Naive thymus-derived CD4-positive, alpha-beta T cell (primary cell): Measurements from ENCODE around the gene FAM217A. TPM values are rescaled to one million over a fixed set of nuclear protein-coding genes. Genes with fewer than 3 reads are reported as not detected.

ENCODE experiments used
- ATAC-seq: fragments of 150-1000 bp; cut with Tn5 transposase; 2 replicates; pipeline ENCODE4 v1.10.0; 2021; ENCODE audit warnings: mild to moderate bottlenecking, moderate library complexity
- CTCF ChIA-PET: fragments of 350-600 bp; sonication (Branson Sonifier 250); formaldehyde crosslinking; loops from one replicate; lab custom pipeline; 2021; ENCODE audit warnings: antibody characterized with exemption; lab: Charles Lee
- POLR2A ChIA-PET: fragments of 350-600 bp; sonication (Branson Sonifier 250); formaldehyde crosslinking; loops from one replicate; lab custom pipeline; 2021; ENCODE audit warnings: antibody characterized with exemption, inconsistent platforms; lab: Charles Lee
- DNase-seq, 9 donors: peaks; one replicate each; pipeline versions ENCODE4 v3.0.0 to v3.0.0-alpha.2; 2020 to 2022; ENCODE audit warnings: mixed read lengths in 1 of 9
- H3K27ac ChIP-seq: one replicate; pipeline ENCODE4 v1.7.0; 2013; ENCODE audit warnings: mild to moderate bottlenecking, low read depth, low read length, moderate library complexity
- H3K27me3 ChIP-seq, 2 donors: one replicate each; pipeline ENCODE4 v1.7.0; 2013; ENCODE audit warnings: low read length in 2 of 2, mild to moderate bottlenecking in 2 of 2, moderate library complexity in 2 of 2; ENCODE audit not compliant: control insufficient read depth in 2 of 2, insufficient read depth in 2 of 2
- H3K36me3 ChIP-seq, 3 experiments: 1 replicate in 2 of 3; 2 replicates in 1 of 3; pipeline ENCODE4 v1.7.0; 2013; ENCODE audit warnings: low read length in 3 of 3, mild to moderate bottlenecking in 3 of 3, moderate library complexity in 1 of 3; ENCODE audit not compliant: insufficient read depth in 3 of 3, control insufficient read depth in 2 of 3
- H3K4me1 ChIP-seq, 2 donors: one replicate each; pipeline ENCODE4 v1.7.0; 2013; ENCODE audit warnings: low read length in 2 of 2, mild to moderate bottlenecking in 2 of 2, moderate library complexity in 1 of 2; ENCODE audit not compliant: control insufficient read depth in 2 of 2, insufficient read depth in 2 of 2
- H3K4me3 ChIP-seq: 2 replicates; pipeline ENCODE4 v1.7.0; 2013; ENCODE audit warnings: mild to moderate bottlenecking, low read length
- H3K9me3 ChIP-seq, 3 experiments: 1 replicate in 2 of 3; 2 replicates in 1 of 3; pipeline ENCODE4 v1.7.0; 2013; ENCODE audit warnings: low read length in 3 of 3; ENCODE audit not compliant: control insufficient read depth in 2 of 3
- H3K27ac Mint-ChIP-seq, 9 donors: one replicate each; pipeline ENCODE4 v1.8.0; 2020 to 2022; ENCODE audit warnings: mixed read lengths in 9 of 9, mild to moderate bottlenecking in 8 of 9, moderate library complexity in 5 of 9, inconsistent platforms in 2 of 9
- H3K27me3 Mint-ChIP-seq, 5 donors: one replicate each; pipeline ENCODE4 v1.8.0; 2021 to 2022; ENCODE audit warnings: mixed read lengths in 5 of 5, mild to moderate bottlenecking in 1 of 5
- H3K36me3 Mint-ChIP-seq, 5 donors: one replicate each; pipeline ENCODE4 v1.8.0; 2020 to 2022; ENCODE audit warnings: mixed read lengths in 5 of 5, mild to moderate bottlenecking in 3 of 5, inconsistent platforms in 1 of 5
- H3K4me1 Mint-ChIP-seq, 7 donors: one replicate each; pipeline ENCODE4 v1.8.0; 2020 to 2022; ENCODE audit warnings: mixed read lengths in 7 of 7, mild to moderate bottlenecking in 3 of 7, inconsistent platforms in 1 of 7
- H3K4me3 Mint-ChIP-seq, 10 donors: one replicate each; pipeline ENCODE4 v1.8.0; 2020 to 2022; ENCODE audit warnings: mild to moderate bottlenecking in 10 of 10, mixed read lengths in 10 of 10, moderate library complexity in 6 of 10, inconsistent platforms in 2 of 10
- H3K9me3 Mint-ChIP-seq, 11 donors: one replicate each; pipeline ENCODE4 v1.8.0; 2020 to 2022; ENCODE audit warnings: mixed read lengths in 11 of 11, mild to moderate bottlenecking in 4 of 11, inconsistent platforms in 1 of 11, moderate library complexity in 1 of 11
- intact Hi-C, 2 donors: fragments of 100-400 bp; cut with micrococcal nuclease; formaldehyde crosslinking; loops; one replicate each; pipeline ENCODE4 v1.15.1; 2023
- polyA plus RNA-seq, 2 donors: library from polyadenylated mRNA; unstranded; fragments of 300-500 nt; fragmentation: Illumina TruSeq; gene quantifications; one replicate each; pipeline ENCODE4 v1.2.3, GENCODE V29; 2021
- total RNA-seq, 6 experiments: library from RNA in 5 of 6; stranded (reverse) in 5 of 6; gene quantifications; 1 replicate in 5 of 6; 2 replicates in 1 of 6; pipeline ENCODE4 v1.2.3 and lab custom pipeline; 2021 to 2026

Gene FAM217A
- not detected for total RNA-seq
- under 1 TPM in 1 of 2 donors, not detected in 1; 0.16 TPM for polyA plus RNA-seq
- total RNA-seq (lab: John Stamatoyannopoulos, UW), result not detected

DNA sequence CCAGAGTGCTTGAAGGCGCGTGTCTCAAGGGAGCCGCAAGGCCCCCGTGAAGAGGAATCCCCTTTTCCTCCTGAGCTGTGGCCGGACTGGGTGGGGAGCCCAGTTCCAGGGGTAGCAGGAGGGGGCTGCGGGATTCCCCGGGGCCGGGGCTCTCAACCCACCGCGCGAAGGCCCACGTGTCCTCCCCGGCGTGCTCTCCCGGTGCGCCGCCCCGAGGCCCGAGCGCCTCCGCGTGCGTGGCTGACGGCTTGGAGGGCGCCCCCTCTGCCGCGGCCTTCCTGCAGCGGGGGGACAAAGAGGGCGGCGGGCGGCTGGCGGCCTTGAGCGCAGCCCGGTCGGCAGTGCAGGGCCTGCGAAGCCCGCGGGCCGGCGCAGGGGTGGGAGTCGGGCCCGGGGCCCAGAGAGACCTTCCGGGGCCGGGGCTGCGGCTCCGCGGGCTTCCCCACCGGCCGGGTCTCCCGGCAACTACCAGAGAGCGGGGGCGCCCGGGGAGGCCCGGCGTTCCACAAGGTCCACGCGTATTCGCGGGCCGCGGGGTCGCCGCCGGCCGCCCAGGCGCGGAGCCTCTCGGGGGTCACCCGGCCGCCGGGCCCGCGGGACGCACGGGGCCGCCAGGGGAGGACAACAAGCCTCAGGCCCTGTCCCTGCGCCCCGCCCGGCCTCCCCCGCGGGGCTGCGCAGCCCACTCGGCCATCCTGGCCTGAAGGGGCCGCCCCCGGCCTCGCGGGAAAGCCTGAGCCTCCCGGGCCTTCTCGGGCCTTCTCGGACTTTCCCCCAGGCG is at the start of gene FAM217A:
FAM217A (minus strand) TSS at position 447 of the 781 bp plus-strand sequence. CDS start 1,723 bp downstream, outside the sequence.
- Mint-ChIP-seq H3K27ac (no peak within 1 kb of the TSS), H3K9me3 (peaks cover 0 to 2% (median 0%) of the 10 kb centered on the region in 11 donors), H3K4me3 (peak within 1 kb of the TSS in 1 of 10 donors; percentile 25), H3K36me3 (peaks cover 0 to 5% (median 0%) of the 10 kb centered on the region in 5 donors), H3K4me1 (peaks cover 0 to 5% (median 0%) of the 10 kb centered on the region in 7 donors), H3K27me3 (peaks cover 13 to 22% (median 19%) of the 10 kb centered on the region in 5 donors)
- CTCF ChIA-PET, result no interaction called here
- H3K27ac ChIP-seq, result no peak within 1 kb of the TSS
- ATAC-seq, result no peak
- intact Hi-C loops, result no loop called here
- H3K4me1 ChIP-seq, result no peaks in the 10 kb centered on the region
- no peak for DNase-seq
- POLR2A ChIA-PET, result no interaction called here
- H3K27me3 ChIP-seq, result no peaks in the 10 kb centered on the region
- H3K9me3 ChIP-seq, result no peaks in the 10 kb centered on the region
- H3K36me3 ChIP-seq, result no peaks in the 10 kb centered on the region
- no peak within 1 kb of the TSS for H3K4me3 ChIP-seq

DNA sequence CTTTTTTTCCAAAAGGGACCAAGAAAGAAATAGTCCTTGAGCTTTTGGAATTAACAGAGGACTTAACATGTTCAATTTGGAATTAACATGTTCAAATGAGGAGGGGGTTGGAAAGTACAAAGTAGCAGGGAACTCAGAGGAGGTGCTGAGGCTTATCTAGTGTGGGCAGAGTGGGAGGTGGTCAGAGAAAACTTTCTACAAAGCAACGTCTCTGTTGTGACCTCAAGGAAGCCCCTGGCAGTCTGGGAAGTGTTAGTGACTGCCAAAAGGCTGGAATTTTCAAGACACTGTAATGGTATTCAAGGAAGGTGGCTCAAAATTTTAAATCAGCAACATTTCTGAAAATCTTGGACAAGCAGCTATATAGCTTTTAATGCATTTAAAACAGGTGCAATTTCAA is 49.1 kb upstream of the FAM217A start:
- DNase-seq (no peak), ATAC-seq (no peak)
- Histone ChIP-seq H3K27me3 (no peaks in the 10 kb centered on the region), H3K36me3 (peaks cover 17 to 89% (median 23%) of the 10 kb centered on the region in 3 experiments), H3K4me3 (no peak overlapping the region), H3K9me3 (no peaks in the 10 kb centered on the region), H3K27ac (no peak overlapping the region), H3K4me1 (no peaks in the 10 kb centered on the region)
- intact Hi-C loops, result no loop called here
- ChIA-PET POLR2A (interaction anchor here (1.2 kb wide), 1 partner anchor 107 kb away, joined by 4 read pairs; a partner anchor contains a TSS), CTCF (no interaction called here)
- H3K4me1 Mint-ChIP-seq, result peaks cover 3 to 17% (median 9%) of the 10 kb centered on the region in 7 donors
- no peak overlapping the region for H3K4me3 Mint-ChIP-seq
- peaks cover 34 to 76% (median 68%) of the 10 kb centered on the region in 5 donors for H3K36me3 Mint-ChIP-seq
- no peaks in the 10 kb centered on the region for H3K27me3 Mint-ChIP-seq
- peaks cover 0 to 10% (median 0%) of the 10 kb centered on the region in 11 donors for H3K9me3 Mint-ChIP-seq
- peak overlapping the region in 1 of 9 donors; percentile 67 for H3K27ac Mint-ChIP-seq

- ATAC-seq, result no peak
- Histone ChIP-seq H3K27me3 (no peaks in the 10 kb centered on the region), H3K4me1 (no peaks in the 10 kb centered on the region), H3K9me3 (no peaks in the 10 kb centered on the region), H3K27ac (no peak overlapping the region), H3K36me3 (peaks cover 21 to 87% (median 23%) of the 10 kb centered on the region in 3 experiments), H3K4me3 (no peak overlapping the region)
- Mint-ChIP-seq H3K9me3 (peaks cover 0 to 2% (median 0%) of the 10 kb centered on the region in 11 donors), H3K36me3 (peaks cover 29 to 74% (median 57%) of the 10 kb centered on the region in 5 donors), H3K4me3 (no peak overlapping the region), H3K27me3 (no peaks in the 10 kb centered on the region), H3K27ac (peak overlapping the region in 2 of 9 donors; percentile 12 to 54), H3K4me1 (peaks cover 0 to 7% (median 0%) of the 10 kb centered on the region in 7 donors)
- DNase-seq, result no peak
- intact Hi-C loops, result loop anchor here in 1 of 2 donors (1.0 kb wide), 1 partner anchor 30 kb away; no protein-coding TSS in a partner anchor
- ChIA-PET CTCF (interaction anchor here (1.9 kb wide), 1 partner anchor 9 kb away, joined by 5 read pairs; the partner anchor contains the start of gene ECI2), POLR2A (interaction anchor here (0.6 kb wide), 1 partner anchor 657 kb away, joined by 3 read pairs; no protein-coding TSS in a partner anchor)
These were observed 47.3 kb upstream of the FAM217A start for GRCh38 chr6:4125933-4126864.

DNA sequence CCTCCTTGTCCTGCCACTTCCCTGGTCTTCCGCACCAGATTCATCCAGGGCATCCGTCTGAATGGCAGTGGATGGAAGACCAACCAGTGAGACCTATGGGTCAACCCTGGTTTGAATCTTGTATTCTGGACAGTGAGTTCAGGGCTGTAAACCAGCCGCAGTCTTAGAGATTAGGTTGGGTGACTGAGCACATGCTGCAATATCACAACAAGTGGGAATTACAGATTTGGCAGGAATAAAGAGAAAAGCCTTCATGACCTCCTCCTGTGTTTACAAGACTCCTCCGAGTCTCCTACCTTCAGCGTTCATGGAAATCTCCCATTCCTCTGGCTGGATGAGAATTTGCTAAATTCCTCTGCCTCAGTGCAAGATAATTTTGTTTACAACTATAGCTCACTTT is 46.6 kb upstream of the FAM217A start:
- H3K36me3 ChIP-seq, result peaks cover 21 to 88% (median 21%) of the 10 kb centered on the region in 3 experiments

GRCh38 chr6:4124351-4124750 is 45.4 kb upstream of the FAM217A start:
- H3K9me3 Mint-ChIP-seq, result peaks cover 0 to 6% (median 0%) of the 10 kb centered on the region in 11 donors
- DNase-seq (no peak), ATAC-seq (no peak)
- Histone ChIP-seq H3K4me3 (no peak overlapping the region), H3K36me3 (peaks cover 14 to 85% (median 20%) of the 10 kb centered on the region in 3 experiments), H3K27ac (no peak overlapping the region), H3K9me3 (no peaks in the 10 kb centered on the region), H3K27me3 (no peaks in the 10 kb centered on the region), H3K4me1 (no peaks in the 10 kb centered on the region)
- intact Hi-C loops, result no loop called here
- no peaks in the 10 kb centered on the region for H3K27me3 Mint-ChIP-seq
- ChIA-PET POLR2A (no interaction called here), CTCF (no interaction called here)
- no peak overlapping the region for H3K4me3 Mint-ChIP-seq
- no peak overlapping the region for H3K27ac Mint-ChIP-seq
- H3K36me3 Mint-ChIP-seq, result peaks cover 25 to 73% (median 58%) of the 10 kb centered on the region in 5 donors
- peaks cover 0 to 2% (median 0%) of the 10 kb centered on the region in 7 donors for H3K4me1 Mint-ChIP-seq

More for the DNA sequence above, 46.6 kb upstream of the FAM217A start:
- DNase-seq (no peak), ATAC-seq (no peak)
- H3K36me3 Mint-ChIP-seq, result peaks cover 32 to 77% (median 61%) of the 10 kb centered on the region in 5 donors
- Histone ChIP-seq H3K4me1 (no peaks in the 10 kb centered on the region), H3K9me3 (no peaks in the 10 kb centered on the region), H3K27me3 (no peaks in the 10 kb centered on the region), H3K27ac (no peak overlapping the region), H3K4me3 (no peak overlapping the region)
- H3K4me1 Mint-ChIP-seq, result peaks cover 0 to 7% (median 0%) of the 10 kb centered on the region in 7 donors
- peaks cover 0 to 6% (median 0%) of the 10 kb centered on the region in 11 donors for H3K9me3 Mint-ChIP-seq
- H3K4me3 Mint-ChIP-seq, result no peak overlapping the region
- ChIA-PET POLR2A (no interaction called here), CTCF (no interaction called here)
- intact Hi-C loops, result no loop called here
- H3K27ac Mint-ChIP-seq, result peak overlapping the region in 2 of 9 donors; percentile 10 to 12
- H3K27me3 Mint-ChIP-seq, result no peaks in the 10 kb centered on the region

DNA sequence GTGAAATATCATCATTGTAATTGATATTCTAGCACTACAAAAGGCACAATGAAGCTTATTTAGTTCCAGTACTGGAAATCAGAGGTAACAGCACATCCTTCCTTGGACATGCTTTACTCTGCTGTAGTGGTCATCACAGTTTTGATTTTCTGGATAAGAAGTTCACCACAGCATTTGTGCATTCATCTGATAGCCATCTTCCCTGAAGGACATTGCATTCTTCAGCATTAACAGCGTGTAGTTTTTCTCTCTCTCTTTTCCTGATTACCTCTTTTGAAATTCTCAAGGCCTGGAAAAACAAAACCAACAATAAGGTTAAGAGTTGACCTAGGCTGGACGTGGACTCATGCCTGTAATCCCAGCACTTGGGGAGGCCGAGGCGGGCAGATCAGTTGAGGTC is 36.8 kb upstream of the FAM217A start:
- Mint-ChIP-seq H3K27ac (no peak overlapping the region), H3K36me3 (peaks cover 21 to 64% (median 57%) of the 10 kb centered on the region in 5 donors), H3K27me3 (peaks cover 0 to 17% (median 0%) of the 10 kb centered on the region in 5 donors), H3K4me3 (peak overlapping the region in 1 of 10 donors; percentile 52), H3K4me1 (peaks cover 0 to 4% (median 0%) of the 10 kb centered on the region in 7 donors), H3K9me3 (peaks cover 0 to 38% (median 15%) of the 10 kb centered on the region in 11 donors)
- CTCF ChIA-PET, result no interaction called here
- no peaks in the 10 kb centered on the region for H3K27me3 ChIP-seq
- POLR2A ChIA-PET, result no interaction called here
- H3K4me1 ChIP-seq, result no peaks in the 10 kb centered on the region
- no peak for DNase-seq
- ATAC-seq, result no peak
- H3K27ac ChIP-seq, result no peak overlapping the region
- no peak overlapping the region for H3K4me3 ChIP-seq
- H3K9me3 ChIP-seq, result peaks cover 0 to 13% (median 0%) of the 10 kb centered on the region in 3 experiments
- intact Hi-C loops, result no loop called here
- H3K36me3 ChIP-seq, result peaks cover 0 to 56% (median 6%) of the 10 kb centered on the region in 3 experiments
